ENCODE results near the gene PSMC3.

DNA sequence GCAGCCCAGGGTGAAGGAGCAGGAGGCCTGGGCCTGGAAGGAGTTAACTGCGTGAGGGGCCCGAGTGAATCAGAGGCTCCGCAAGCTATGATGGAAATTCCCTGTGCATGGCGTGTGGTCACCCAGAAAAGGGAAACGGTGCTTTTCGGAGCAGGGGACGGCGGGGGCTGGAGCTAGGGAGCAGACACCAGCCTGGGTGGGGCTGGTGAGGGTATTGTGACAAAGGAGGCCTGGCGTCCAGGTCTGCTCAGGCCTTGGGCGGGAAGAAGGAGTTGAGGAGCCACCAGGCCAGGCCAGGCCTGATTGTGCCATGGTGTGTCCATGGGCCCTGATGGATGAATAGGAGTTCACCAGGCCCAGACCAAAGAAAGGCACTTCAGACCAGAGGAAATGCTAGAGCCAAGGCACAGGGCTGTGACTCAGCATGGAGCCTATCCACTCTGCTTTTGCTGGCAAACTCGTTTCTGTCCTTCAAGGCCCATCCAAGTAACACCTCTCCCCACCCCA, 35.1 kb downstream of the PSMC3 start:
- TF ChIP-seq, protein P1, sequence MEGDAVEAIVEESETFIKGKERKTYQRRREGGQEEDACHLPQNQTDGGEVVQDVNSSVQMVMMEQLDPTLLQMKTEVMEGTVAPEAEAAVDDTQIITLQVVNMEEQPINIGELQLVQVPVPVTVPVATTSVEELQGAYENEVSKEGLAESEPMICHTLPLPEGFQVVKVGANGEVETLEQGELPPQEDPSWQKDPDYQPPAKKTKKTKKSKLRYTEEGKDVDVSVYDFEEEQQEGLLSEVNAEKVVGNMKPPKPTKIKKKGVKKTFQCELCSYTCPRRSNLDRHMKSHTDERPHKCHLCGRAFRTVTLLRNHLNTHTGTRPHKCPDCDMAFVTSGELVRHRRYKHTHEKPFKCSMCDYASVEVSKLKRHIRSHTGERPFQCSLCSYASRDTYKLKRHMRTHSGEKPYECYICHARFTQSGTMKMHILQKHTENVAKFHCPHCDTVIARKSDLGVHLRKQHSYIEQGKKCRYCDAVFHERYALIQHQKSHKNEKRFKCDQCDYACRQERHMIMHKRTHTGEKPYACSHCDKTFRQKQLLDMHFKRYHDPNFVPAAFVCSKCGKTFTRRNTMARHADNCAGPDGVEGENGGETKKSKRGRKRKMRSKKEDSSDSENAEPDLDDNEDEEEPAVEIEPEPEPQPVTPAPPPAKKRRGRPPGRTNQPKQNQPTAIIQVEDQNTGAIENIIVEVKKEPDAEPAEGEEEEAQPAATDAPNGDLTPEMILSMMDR (CRISPR knock-in tag; IDR thresholded peaks at IDR 0.05), result no peak
- TF ChIP-seq ESRRA (CRISPR knock-in tag; IDR thresholded peaks at IDR 0.05; ENCODE audit: low read depth), result no peak
